Spleen (tissue), 11 donors: ENCODE measurements around the gene ANKS1B. TPM values are rescaled to one million over a fixed set of nuclear protein-coding genes. Genes with fewer than 3 reads are reported as not detected.

Experiments
- DNase-seq: peaks from one replicate; pipeline ENCODE4 v3.0.0-alpha.2; 2020
- H3K27ac ChIP-seq, 8 donors: fragments of 200-600 bp; sonication (generic) in 7 of 8; 1 replicate in 4 of 8; 2 replicates in 4 of 8; pipeline versions ENCODE4 v1.5.0 to v1.8.0; 2016 to 2021; ENCODE audit warnings: inconsistent platforms in 4 of 8, mild to moderate bottlenecking in 4 of 8, moderate library complexity in 1 of 8
- H3K27me3 ChIP-seq, 7 donors: fragments of 200-600 bp; sonication (generic) in 6 of 7; replicated peaks in 1 of 7; 1 replicate in 4 of 7; 2 replicates in 3 of 7; pipeline versions ENCODE4 v1.5.0 to v1.8.0; 2016 to 2021; ENCODE audit warnings: inconsistent platforms in 3 of 7, mild to moderate bottlenecking in 1 of 7
- H3K36me3 ChIP-seq, 6 donors: fragments of 200-600 bp; sonication (generic) in 5 of 6; 1 replicate in 4 of 6; 2 replicates in 2 of 6; pipeline versions ENCODE4 v1.5.0 to v1.8.0; 2016 to 2021; ENCODE audit warnings: inconsistent platforms in 2 of 6
- H3K4me1 ChIP-seq, 6 donors: fragments of 200-600 bp; sonication (generic) in 5 of 6; 1 replicate in 3 of 6; 2 replicates in 3 of 6; pipeline versions ENCODE4 v1.5.0 to v1.8.0; 2016 to 2021; ENCODE audit warnings: inconsistent platforms in 3 of 6
- H3K4me3 ChIP-seq, 8 donors: fragments of 200-600 bp; sonication (generic) in 7 of 8; 1 replicate in 4 of 8; 2 replicates in 4 of 8; pipeline versions ENCODE4 v1.5.0 to v1.8.0; 2016 to 2021; ENCODE audit warnings: inconsistent platforms in 4 of 8, mild to moderate bottlenecking in 4 of 8, moderate library complexity in 2 of 8
- H3K9me3 ChIP-seq, 8 donors: fragments of 200-600 bp; sonication (generic) in 7 of 8; 1 replicate in 4 of 8; 2 replicates in 4 of 8; pipeline versions ENCODE4 v1.5.0 to v1.8.0; 2016 to 2021; ENCODE audit warnings: inconsistent platforms in 4 of 8
- CTCF ChIP-seq, 11 experiments: fragments of 200-600 bp in 7 of 11; fragments of 450-650 bp in 4 of 11; sonication (generic) in 4 of 11; IDR thresholded peaks in 8 of 11; conservative IDR thresholded peaks in 3 of 11; 1 replicate in 7 of 11; 2 replicates in 4 of 11; pipeline versions ENCODE4 v1.4.0 to v1.8.0; 2016 to 2021; ENCODE audit warnings: antibody characterized with exemption in 11 of 11, inconsistent platforms in 4 of 11, mild to moderate bottlenecking in 1 of 11
- POLR2A ChIP-seq, 3 donors: fragments of 450-650 bp; IDR thresholded peaks; one replicate each; pipeline ENCODE4 v1.5.1; 2017; ENCODE audit warnings: antibody characterized with exemption in 3 of 3, mild to moderate bottlenecking in 1 of 3
- POLR2AphosphoS5 ChIP-seq, 3 donors: sonication (generic); formaldehyde crosslinking; IDR thresholded peaks; one replicate each; pipeline ENCODE4 v1.5.1; 2017; ENCODE audit warnings: antibody characterized with exemption in 3 of 3
- WGBS, 5 donors: extraction: QIAGEN DNeasy Blood & Tissue Kit in 3 of 5; methylation state at CpG; one replicate each; pipeline versions ENCODE4 v1.1.5 to v1.1.7; 2013 to 2018; 5-methylcytosine and 5-hydroxymethylcytosine counted together
- intact Hi-C: fragments of 100-400 bp; cut with DNase I; formaldehyde crosslinking; loops from one replicate; pipeline ENCODE4 v1.15.0; 2023; ENCODE audit warnings: low total_unique reads
- polyA plus RNA-seq, 3 donors: library from polyadenylated mRNA; stranded (reverse); fragments of 200-250 nt; gene quantifications; one replicate each; pipeline ENCODE4 v1.2.1, GENCODE V29; 2013
- total RNA-seq, 7 donors: library from RNA; depleted of rRNA in 3 of 7; stranded (reverse); fragments of >200 nt in 3 of 7; fragmentation: NEBNext Ultra II Directional in 4 of 7; extraction: Animal tissue kit (Norgen Biotek cat#: 25700) in 4 of 7; gene quantifications; one replicate each; pipeline versions ENCODE4 v1.1.0 to v1.2.1, GENCODE V29; 2016 to 2021
- donor health status: healthy with polysubstance abuse.
- donor health status: DM: no; HTN: no; CAD: no; lungs with moderate emphysema.
- donor health status: DM: no; HTN: no; CAD: no.
- donor health status: Bipolar disorder and iron deficiency.
- donor health status: healthy.
- donor health status: DM: no; HTN: no; CAD: no.
- donor health status: DM: yes; HTN: yes; CAD: no.

Gene ANKS1B
- total and polyA plus RNA-seq, 10 donors, result 0.21 to 8.0 (median 4.2) TPM

DNA sequence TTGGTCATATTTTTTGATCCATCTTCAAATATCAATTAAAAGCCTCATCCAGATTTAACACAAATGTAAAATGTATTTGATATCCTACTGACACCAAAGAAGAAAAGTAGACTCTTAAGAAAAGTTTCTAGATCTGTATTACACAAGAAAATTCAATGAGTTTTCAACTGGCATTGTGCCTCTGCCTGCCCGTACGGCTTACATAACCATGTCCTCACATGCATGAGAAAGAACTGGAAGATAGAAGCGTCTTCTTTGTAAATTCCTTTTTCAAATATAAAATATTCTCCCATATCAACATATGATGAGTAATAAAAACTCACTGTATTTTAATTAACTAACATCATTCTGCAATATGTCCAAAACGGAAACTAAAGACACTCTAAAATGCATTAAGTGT is 7.2 kb downstream of the ANKS1B start:
- 80 to 93% (median 84%) methylated on average over 4 of the region's 4 CpGs for WGBS, 5 donors
- no peaks in the 10 kb centered on the region for H3K4me1 ChIP-seq
- TF ChIP-seq POLR2A (IDR thresholded peaks at IDR 0.05), result no peak
- TF ChIP-seq POLR2AphosphoS5 (IDR thresholded peaks at IDR 0.05), result no peak
- TF ChIP-seq CTCF (IDR thresholded peaks at IDR 0.05 in 8 of 11, conservative IDR thresholded peaks at IDR 0.05 in 3 of 11), result no peak

GRCh38 chr12:99976762-99977161 is 8.0 kb downstream of the ANKS1B start:
- no peak for TF ChIP-seq POLR2AphosphoS5 (IDR thresholded peaks at IDR 0.05)
- no peak for TF ChIP-seq POLR2A (IDR thresholded peaks at IDR 0.05)
- no peak for TF ChIP-seq CTCF (IDR thresholded peaks at IDR 0.05 in 8 of 11, conservative IDR thresholded peaks at IDR 0.05 in 3 of 11)
- Histone ChIP-seq H3K9me3 (peaks cover 0 to 11% (median 0%) of the 10 kb centered on the region in 8 donors), H3K27ac (no peak overlapping the region), H3K36me3 (no peaks in the 10 kb centered on the region), H3K27me3 (peaks cover 0 to 8% (median 0%) of the 10 kb centered on the region in 7 donors), H3K4me1 (no peaks in the 10 kb centered on the region), H3K4me3 (no peak overlapping the region)
- no peak for DNase-seq
- intact Hi-C loops, result no loop called here

More for the DNA sequence above, 7.2 kb downstream of the ANKS1B start:
- no peak for DNase-seq
- intact Hi-C loops, result no loop called here
- no peaks in the 10 kb centered on the region for H3K36me3 ChIP-seq
- H3K27ac ChIP-seq, result no peak overlapping the region
- H3K4me3 ChIP-seq, result no peak overlapping the region
- peaks cover 0 to 10% (median 0%) of the 10 kb centered on the region in 8 donors for H3K9me3 ChIP-seq
- H3K27me3 ChIP-seq, result peaks cover 0 to 14% (median 0%) of the 10 kb centered on the region in 7 donors

- TF ChIP-seq POLR2AphosphoS5 (IDR thresholded peaks at IDR 0.05), result no peak
- TF ChIP-seq POLR2A (IDR thresholded peaks at IDR 0.05), result no peak
- TF ChIP-seq CTCF (IDR thresholded peaks at IDR 0.05 in 8 of 11, conservative IDR thresholded peaks at IDR 0.05 in 3 of 11), result no peak
- no peak overlapping the region for H3K27ac ChIP-seq
- no peaks in the 10 kb centered on the region for H3K4me1 ChIP-seq
- WGBS, 5 donors, result 36 to 66% (median 50%) methylated on average over 2 of the region's 2 CpGs
- H3K9me3 ChIP-seq, result peaks cover 0 to 11% (median 0%) of the 10 kb centered on the region in 8 donors
- no peak for DNase-seq
- peaks cover 0 to 5% (median 0%) of the 10 kb centered on the region in 7 donors for H3K27me3 ChIP-seq
- no peaks in the 10 kb centered on the region for H3K36me3 ChIP-seq
- intact Hi-C loops, result no loop called here
- H3K4me3 ChIP-seq, result no peak overlapping the region
Observed at GRCh38 chr12:99975321-99975720, 9.4 kb downstream of the ANKS1B start.

GRCh38 chr12:99974146-99974545 is 10.6 kb downstream of the ANKS1B start:
- DNase-seq, result no peak
- no peak for TF ChIP-seq POLR2A (IDR thresholded peaks at IDR 0.05)
- no peak for TF ChIP-seq CTCF (IDR thresholded peaks at IDR 0.05 in 8 of 11, conservative IDR thresholded peaks at IDR 0.05 in 3 of 11)
- TF ChIP-seq POLR2AphosphoS5 (IDR thresholded peaks at IDR 0.05), result no peak
- WGBS, 5 donors, result 81 to 91% (median 88%) methylated on average over 2 of the region's 2 CpGs
- Histone ChIP-seq H3K9me3 (peaks cover 0 to 11% (median 0%) of the 10 kb centered on the region in 8 donors), H3K27me3 (peaks cover 0 to 5% (median 0%) of the 10 kb centered on the region in 7 donors), H3K36me3 (no peaks in the 10 kb centered on the region), H3K4me3 (no peak overlapping the region), H3K27ac (no peak overlapping the region), H3K4me1 (no peaks in the 10 kb centered on the region)
- intact Hi-C loops, result no loop called here
